OCI-LY7 (cell line): Measurements from ENCODE around the gene GADD45B. TPM values are rescaled to one million over a fixed set of nuclear protein-coding genes. Genes with fewer than 3 reads are reported as not detected.
A peak's percentile ranks its signal among the peaks of the same experiment; 100 is the strongest.

Experiments used
- BruUV-seq: library from RNA; stranded (reverse); fragments of 400-500 nt; replicated peaks from 2 replicates; lab custom pipeline; 2021; lab: Mats Ljungman, UMichigan
- CTCF ChIA-PET: fragments of 300-600 bp; sonication (Branson Sonifier 250); formaldehyde crosslinking; loops from one replicate; lab custom pipeline; 2022; ENCODE audit warnings: antibody characterized with exemption; ENCODE audit not compliant: unreplicated experiment; lab: Charles Lee
- POLR2A ChIA-PET: fragments of 300-600 bp; sonication (Branson Sonifier 250); formaldehyde crosslinking; loops from one replicate; lab custom pipeline; 2022; ENCODE audit warnings: antibody characterized with exemption; lab: Charles Lee
- DNase-seq: peaks from one replicate; pipeline ENCODE4 v3.0.0-alpha.2; 2015; ENCODE audit warnings: low spot score
- H2AFZ ChIP-seq: fragments of 200-600 bp; sonication (generic), shearing (Covaris generic); 2 replicates; pipeline ENCODE4 v1.6.1; 2014; ENCODE audit warnings: mild to moderate bottlenecking, antibody characterized with exemption, low read length, moderate library complexity
- H3K27ac ChIP-seq: fragments of 200-600 bp; sonication (generic); 2 replicates; pipeline ENCODE4 v1.5.1; 2014; ENCODE audit warnings: mixed run types, low read depth, mild to moderate bottlenecking, moderate library complexity, low read length, inconsistent platforms; ENCODE audit not compliant: poor library complexity, severe bottlenecking
- H3K36me3 ChIP-seq: fragments of 200-600 bp; sonication (generic); 2 replicates; pipeline ENCODE4 v1.6.1; 2014; ENCODE audit warnings: mild to moderate bottlenecking, antibody characterized with exemption, low read length, moderate library complexity, mixed read lengths; ENCODE audit not compliant: insufficient read depth
- H3K4me1 ChIP-seq: fragments of 200-600 bp; sonication (generic); 2 replicates; pipeline ENCODE4 v1.5.1; 2014; ENCODE audit warnings: mild to moderate bottlenecking, low read length; ENCODE audit not compliant: insufficient read depth, poor library complexity, severe bottlenecking
- H3K4me2 ChIP-seq: fragments of 200-600 bp; sonication (generic); 2 replicates; pipeline ENCODE4 v1.6.1; 2014; ENCODE audit warnings: mild to moderate bottlenecking, low read length
- H3K4me3 ChIP-seq: fragments of 200-600 bp; sonication (generic); 2 replicates; pipeline ENCODE4 v1.5.1; 2014; ENCODE audit warnings: mild to moderate bottlenecking, low read depth, low read length; ENCODE audit not compliant: poor library complexity, severe bottlenecking
- H3K79me2 ChIP-seq: fragments of 200-600 bp; sonication (generic); 2 replicates; pipeline ENCODE4 v1.6.1; 2016; ENCODE audit warnings: low read depth, mild to moderate bottlenecking, low read length, moderate library complexity, mixed read lengths; ENCODE audit not compliant: insufficient read depth
- H3K9me2 ChIP-seq: fragments of 200-600 bp; sonication (generic); 2 replicates; pipeline ENCODE4 v1.6.1; 2016; ENCODE audit warnings: mild to moderate bottlenecking, low read length, mixed read lengths; ENCODE audit not compliant: insufficient read depth
- H3K9me3 ChIP-seq: fragments of 200-600 bp; sonication (generic); 2 replicates; pipeline ENCODE4 v1.6.1; 2014; ENCODE audit warnings: mild to moderate bottlenecking, mixed run types, low read length, mixed read lengths
- H4K20me1 ChIP-seq: fragments of 200-600 bp; sonication (generic); 2 replicates; pipeline ENCODE4 v1.6.1; 2014; ENCODE audit warnings: mild to moderate bottlenecking, antibody characterized with exemption, low read length, moderate library complexity, mixed read lengths; ENCODE audit not compliant: insufficient read depth
- EZH2phosphoT487 ChIP-seq: fragments of 200-600 bp; sonication (generic); IDR thresholded peaks from 2 replicates; pipeline ENCODE4 v1.6.1; 2018; ENCODE audit warnings: low read depth, borderline replicate concordance, mild to moderate bottlenecking, mixed run types, antibody characterized with exemption, low read length, moderate library complexity, mixed read lengths
- intact Hi-C: fragments of 100-400 bp; cut with micrococcal nuclease; formaldehyde crosslinking; loops from one replicate; pipeline ENCODE4 v1.10.0; 2022; ENCODE audit not compliant: unreplicated experiment
- total RNA-seq, 2 experiments: library from RNA; depleted of rRNA in 1 of 2; stranded (reverse); fragments of >200 nt in 1 of 2; shearing (Covaris generic) in 1 of 2; gene quantifications; 2 replicates each; pipeline ENCODE4 v1.2.3, GENCODE V29; 2014 to 2022
- TF ChIP-seq, protein P1 (sequence below): fragments of 200-600 bp; sonication (generic); conservative IDR thresholded peaks from 2 replicates; pipeline ENCODE4 v1.5.1; 2014; ENCODE audit warnings: mild to moderate bottlenecking, antibody characterized with exemption, low read length, moderate library complexity, mixed read lengths

GADD45B gene
- total RNA-seq, 2 experiments from 2014 or later: 40.5 to 98.4 TPM

DNA sequence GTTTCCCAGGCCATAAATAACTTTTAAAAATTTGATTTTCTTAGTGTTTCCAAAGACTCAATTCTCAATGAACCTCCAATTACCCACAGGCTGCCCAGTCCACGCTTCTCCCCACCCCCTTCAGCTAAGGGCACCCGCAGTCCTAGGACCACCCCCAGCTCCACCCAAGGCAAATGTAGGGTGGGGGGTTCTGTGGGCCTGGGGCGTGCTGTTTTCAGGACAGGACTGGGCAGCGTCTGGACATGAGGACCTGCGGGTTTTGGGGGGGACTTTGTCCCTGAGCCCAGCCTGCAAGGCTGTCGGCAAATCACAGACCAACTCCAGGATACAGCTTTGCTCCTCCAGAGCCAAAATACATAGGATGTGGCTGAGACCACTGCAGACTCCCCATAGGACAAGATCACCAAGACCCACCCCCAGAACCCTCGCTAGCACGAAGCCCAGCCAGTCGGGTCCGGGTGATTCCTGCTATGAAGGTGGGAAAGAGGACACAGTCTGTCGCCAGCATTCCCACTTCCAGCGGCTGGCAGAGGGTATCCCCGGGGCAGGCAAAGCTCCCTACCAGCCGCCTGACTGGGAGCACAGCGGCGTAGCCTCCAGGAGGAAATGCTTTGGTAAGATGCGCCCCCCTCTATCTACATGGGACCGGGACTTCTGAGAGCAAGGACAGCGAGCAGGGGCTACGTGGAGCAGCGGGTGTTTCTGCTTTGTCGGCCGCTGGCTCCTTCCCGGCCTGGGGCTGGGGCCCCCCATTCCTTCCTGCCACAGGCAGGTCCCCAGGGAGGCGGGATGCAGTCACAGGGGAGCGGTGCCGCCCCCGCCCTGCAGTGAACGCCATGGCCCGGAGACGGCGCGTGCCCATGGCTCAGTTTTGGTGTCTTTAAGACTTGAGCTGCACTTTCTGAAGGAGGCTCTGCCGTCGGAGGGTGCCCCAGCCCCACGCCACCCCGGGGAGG is 46.9 kb upstream of the GADD45B start:
- Histone ChIP-seq H3K4me2 (peak overlapping the region; percentile 89; the same call in 1 of the 2 replicates), H4K20me1 (0 out of 2 replicates have a peak, but pooled peaks cover 8% of the 10 kb centered on the region), H3K4me1 (peaks cover 21% of the 10 kb centered on the region), H2AFZ (no peak overlapping the region), H3K4me3 (no peak overlapping the region), H3K9me2 (no peaks in the 10 kb centered on the region), H3K9me3 (no peaks in the 10 kb centered on the region), H3K36me3 (peaks cover 60% of the 10 kb centered on the region), H3K79me2 (peaks cover 21% of the 10 kb centered on the region), H3K27ac (no peak overlapping the region)
- CTCF ChIA-PET: no interaction called here
- TF ChIP-seq EZH2phosphoT487: no peak
- TF ChIP-seq, protein P1, sequence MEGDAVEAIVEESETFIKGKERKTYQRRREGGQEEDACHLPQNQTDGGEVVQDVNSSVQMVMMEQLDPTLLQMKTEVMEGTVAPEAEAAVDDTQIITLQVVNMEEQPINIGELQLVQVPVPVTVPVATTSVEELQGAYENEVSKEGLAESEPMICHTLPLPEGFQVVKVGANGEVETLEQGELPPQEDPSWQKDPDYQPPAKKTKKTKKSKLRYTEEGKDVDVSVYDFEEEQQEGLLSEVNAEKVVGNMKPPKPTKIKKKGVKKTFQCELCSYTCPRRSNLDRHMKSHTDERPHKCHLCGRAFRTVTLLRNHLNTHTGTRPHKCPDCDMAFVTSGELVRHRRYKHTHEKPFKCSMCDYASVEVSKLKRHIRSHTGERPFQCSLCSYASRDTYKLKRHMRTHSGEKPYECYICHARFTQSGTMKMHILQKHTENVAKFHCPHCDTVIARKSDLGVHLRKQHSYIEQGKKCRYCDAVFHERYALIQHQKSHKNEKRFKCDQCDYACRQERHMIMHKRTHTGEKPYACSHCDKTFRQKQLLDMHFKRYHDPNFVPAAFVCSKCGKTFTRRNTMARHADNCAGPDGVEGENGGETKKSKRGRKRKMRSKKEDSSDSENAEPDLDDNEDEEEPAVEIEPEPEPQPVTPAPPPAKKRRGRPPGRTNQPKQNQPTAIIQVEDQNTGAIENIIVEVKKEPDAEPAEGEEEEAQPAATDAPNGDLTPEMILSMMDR: no peak
- POLR2A ChIA-PET: interaction anchor here (1.5 kb wide), 1 partner anchor 25 kb away, joined by 9 read pairs; no protein-coding TSS in a partner anchor
- BruUV-seq: no TSS peak
- DNase-seq: no peak
- intact Hi-C loops: no loop called here

DNA sequence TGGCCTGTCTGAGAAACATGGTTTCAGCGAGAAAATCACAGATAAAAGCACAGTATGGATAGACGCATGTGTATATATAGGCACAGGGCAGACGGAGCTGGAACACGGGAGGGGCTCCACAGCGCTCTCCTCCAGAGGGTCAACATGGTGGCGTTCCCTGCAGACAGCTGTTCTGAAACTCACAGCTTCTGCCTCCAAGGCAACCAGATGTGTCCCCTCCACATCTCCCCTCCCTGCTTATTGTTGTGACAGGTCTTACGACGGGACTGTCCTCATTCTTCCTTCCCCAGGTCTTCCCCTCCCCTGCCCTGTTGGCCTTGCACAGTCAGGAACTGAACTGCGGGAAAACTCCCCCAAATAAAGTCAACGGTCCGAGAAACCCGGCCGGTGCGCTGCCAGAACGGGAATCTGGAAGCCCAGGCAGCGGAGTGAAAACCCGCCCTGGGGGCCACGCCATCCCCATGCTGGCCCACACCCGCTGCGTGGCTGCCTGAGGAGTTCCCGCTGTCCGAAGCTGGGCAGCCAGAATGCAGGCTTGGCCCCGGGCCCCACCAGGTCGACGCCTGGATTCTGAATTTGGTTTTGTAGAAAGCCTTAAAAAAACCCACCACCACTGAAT is 45.9 kb upstream of the GADD45B start:
- BruUV-seq: no TSS peak
- TF ChIP-seq EZH2phosphoT487: no peak
- TF ChIP-seq, protein P1: no peak
- Histone ChIP-seq H3K4me1 (peaks cover 21% of the 10 kb centered on the region), H3K4me2 (no peak overlapping the region), H3K79me2 (peaks cover 21% of the 10 kb centered on the region), H4K20me1 (0 out of 2 replicates have a peak, but pooled peaks cover 8% of the 10 kb centered on the region), H3K4me3 (no peak overlapping the region), H3K36me3 (peaks cover 64% of the 10 kb centered on the region), H3K9me3 (no peaks in the 10 kb centered on the region), H3K9me2 (no peaks in the 10 kb centered on the region), H3K27ac (no peak overlapping the region), H2AFZ (no peak overlapping the region)
- ChIA-PET CTCF (no interaction called here), POLR2A (no interaction called here)
- intact Hi-C loops: no loop called here
- no peak for DNase-seq
